Measurements from ENCODE around the gene MGAT2. TPM values are rescaled to one million over a fixed set of nuclear protein-coding genes. Genes with fewer than 3 reads are reported as not detected.
"Not testable (repeated sequence)": the region's sequence is repeated elsewhere in the genome, so short reads cannot be mapped to it uniquely, and the experiment has no call there.

The MGAT2 gene
- total RNA-seq, 1 donor from 2014 or later, result 69.2 TPM

DNA sequence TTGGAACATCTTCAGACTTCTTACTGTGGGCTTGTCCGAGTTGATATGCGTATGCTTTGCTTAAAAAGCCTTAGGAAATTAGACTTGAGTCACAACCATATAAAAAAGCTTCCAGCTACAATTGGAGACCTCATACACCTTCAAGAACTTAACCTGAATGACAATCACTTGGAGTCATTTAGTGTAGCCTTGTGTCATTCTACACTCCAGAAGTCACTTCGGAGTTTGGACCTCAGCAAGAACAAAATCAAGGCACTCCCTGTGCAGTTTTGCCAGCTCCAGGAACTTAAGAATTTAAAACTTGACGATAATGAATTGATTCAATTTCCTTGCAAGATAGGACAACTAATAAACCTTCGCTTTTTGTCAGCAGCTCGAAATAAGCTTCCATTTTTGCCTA, 13.0 kb upstream of the MGAT2 start:
- intact Hi-C loops (cut with micrococcal nuclease), result no loop called here

DNA sequence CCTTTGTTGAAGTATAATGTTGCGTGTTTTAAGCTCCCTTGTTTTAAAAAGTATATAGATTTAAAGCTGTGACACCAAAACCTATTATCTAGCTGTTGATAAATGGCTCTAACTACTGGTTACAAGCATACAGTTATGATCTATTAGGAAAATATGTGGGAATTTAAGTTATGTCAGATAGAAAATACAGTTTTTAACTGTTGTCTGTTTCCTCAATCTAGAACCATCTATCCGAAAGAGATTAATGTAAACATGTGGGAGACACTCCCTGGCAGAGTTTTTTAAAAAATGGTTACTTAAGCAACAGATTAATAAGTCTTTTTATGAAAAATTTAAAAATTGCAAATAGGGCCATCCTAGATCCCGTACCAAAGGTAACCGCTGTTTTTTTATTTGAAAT, 8.3 kb upstream of the MGAT2 start:
- intact Hi-C loops (cut with micrococcal nuclease), result no loop called here

DNA sequence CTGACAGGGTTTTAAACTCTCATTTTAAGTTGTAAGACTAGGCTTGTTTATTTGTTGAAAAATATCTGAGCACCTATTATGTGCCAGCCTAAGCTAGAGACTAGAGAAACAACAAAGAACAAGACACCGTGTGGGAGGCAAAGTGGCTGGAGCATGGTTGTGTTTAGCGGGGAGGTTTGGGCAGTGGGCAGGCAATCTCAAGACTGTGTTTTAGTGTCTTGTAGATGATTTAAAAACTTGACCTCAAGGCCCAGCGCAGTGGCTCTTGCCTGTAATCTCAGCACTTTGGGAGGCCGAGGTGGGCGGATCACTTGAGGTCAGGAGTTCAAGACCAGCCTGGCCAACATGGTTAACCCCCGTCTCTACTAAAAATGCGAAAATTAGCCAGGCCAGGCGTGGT, 7.9 kb upstream of the MGAT2 start:
- intact Hi-C loops (cut with micrococcal nuclease), result no loop called here

DNA sequence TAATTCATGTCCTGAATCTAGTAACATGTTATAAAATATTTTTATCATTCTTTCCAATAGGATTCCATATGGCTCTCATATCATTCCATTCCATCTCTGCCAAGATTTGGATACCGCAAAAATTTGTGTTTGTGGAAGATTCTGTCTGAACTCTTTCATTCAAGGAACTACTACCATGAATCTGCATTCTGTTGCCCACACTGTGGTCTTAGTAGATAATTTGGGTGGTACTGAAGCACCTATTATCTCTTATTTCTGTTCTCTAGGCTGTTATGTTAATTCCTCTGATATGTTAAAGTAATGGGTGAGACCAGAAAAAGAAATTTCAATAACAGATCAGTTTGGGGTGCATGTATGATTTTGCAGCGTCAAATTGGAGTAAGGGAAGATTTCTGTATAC, 6.4 kb upstream of the MGAT2 start:
- intact Hi-C loops (cut with micrococcal nuclease), result no loop called here

DNA sequence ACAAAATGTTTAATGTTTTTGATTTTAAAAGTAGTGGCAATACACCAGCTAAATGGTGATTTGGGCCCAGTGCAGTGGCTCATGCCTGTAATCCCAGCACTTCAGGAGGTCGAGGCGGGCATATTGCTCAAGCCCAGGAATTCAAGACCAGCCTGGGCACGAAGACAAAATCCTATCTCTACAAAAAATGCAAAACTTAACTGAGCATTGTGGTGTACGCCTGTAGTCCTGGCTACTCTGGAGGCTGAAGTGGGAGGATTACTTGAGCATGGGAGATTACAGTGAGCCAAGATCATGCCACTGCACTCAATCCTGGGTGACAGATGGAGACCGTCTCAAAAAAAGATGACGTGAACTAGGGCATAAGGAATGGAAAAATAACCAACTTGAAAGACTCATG, 4.8 kb upstream of the MGAT2 start:
- intact Hi-C loops (cut with micrococcal nuclease), result no loop called here

DNA sequence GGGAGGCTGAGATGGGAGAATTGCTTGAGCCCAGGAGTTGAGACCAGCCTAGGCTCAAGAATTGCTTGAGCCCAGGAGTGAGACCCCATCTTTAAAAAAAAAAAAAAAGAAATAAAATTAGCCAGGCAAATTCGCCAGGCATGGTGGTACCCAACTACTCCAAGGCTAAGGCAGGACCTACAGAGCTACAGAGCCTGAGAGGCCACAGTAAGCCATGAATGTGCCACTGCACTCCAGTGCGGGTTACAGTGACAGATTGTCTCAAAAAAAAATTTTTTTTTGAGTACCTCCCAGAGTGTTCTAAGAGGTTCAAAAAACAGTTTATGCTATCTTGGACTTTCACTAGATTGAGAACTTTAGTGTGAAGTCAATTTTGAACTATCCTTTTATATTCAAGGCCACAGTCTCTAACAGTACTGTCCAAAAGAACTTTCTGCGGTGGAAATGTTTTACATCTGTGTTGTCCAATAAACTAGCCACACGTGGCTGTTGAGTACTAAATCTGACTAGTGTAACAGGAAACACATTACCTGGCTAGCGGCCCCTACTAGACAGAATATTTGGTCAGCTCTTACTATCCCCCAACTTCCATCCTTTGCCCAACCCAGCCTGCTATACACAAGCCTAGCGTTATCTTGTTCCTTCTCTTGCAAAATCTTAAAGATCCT, 2.6 kb upstream of the MGAT2 start:
- intact Hi-C loops (cut with micrococcal nuclease), result no loop called here

DNA sequence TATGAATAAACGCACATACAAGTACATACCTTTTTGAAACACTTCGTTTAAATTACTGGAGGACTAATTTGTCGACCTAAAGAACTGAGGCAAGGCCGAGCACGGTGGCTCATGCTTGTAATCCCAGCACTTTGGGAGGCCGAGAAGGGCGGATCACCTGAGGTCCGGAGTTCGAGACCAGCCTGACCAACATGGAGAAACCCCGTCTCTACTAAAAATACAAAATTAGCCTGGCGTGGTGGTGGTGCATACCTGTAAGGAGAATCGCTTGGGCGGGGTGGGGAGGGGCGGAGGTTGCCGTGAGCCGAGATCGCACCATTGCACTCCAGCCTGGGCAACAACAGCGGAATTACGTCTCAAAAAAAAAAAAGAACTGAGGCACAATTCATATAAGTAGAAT, 1.3 kb upstream of the MGAT2 start:
- intact Hi-C loops (cut with micrococcal nuclease), result not testable (repeated sequence)

DNA sequence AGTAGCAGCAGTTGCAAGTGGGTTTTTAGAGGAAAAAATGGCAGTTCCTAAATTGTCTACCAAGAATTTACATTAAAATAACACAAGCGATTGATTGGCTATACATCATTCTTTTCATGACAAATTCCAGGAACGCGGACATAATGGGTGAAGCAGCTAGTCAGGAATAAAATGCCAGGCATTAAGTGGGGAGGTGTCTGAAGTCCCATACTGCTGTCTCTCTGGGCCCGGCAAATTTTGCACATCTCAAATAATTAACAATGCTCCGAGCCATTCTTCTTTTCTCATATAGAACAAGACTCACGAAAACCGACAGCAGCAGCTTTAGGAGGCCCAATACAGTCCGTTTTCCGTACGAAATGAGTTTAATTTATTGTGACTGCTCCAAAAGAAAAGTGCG, 869 bp upstream of the MGAT2 start:
- intact Hi-C loops (cut with micrococcal nuclease), result loop anchor here (1.0 to 10.0 kb wide), 8 partner anchors 15 to 695 kb away; partner anchors contain the start of genes DMAC2L, KLHDC2, L2HGDH and LRR1

DNA sequence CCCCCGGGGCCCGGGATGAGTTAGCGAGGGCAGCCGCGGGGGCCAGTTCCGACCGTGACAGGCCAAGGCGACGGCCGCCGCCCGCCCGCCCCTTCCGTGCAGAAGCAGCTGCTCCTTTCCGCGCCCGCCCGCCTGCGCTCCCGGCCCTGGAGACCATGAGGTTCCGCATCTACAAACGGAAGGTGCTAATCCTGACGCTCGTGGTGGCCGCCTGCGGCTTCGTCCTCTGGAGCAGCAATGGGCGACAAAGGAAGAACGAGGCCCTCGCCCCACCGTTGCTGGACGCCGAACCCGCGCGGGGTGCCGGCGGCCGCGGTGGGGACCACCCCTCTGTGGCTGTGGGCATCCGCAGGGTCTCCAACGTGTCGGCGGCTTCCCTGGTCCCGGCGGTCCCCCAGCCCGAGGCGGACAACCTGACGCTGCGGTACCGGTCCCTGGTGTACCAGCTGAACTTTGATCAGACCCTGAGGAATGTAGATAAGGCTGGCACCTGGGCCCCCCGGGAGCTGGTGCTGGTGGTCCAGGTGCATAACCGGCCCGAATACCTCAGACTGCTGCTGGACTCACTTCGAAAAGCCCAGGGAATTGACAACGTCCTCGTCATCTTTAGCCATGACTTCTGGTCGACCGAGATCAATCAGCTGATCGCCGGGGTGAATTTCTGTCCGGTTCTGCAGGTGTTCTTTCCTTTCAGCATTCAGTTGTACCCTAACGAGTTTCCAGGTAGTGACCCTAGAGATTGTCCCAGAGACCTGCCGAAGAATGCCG, 699 bp downstream of the MGAT2 start:
- intact Hi-C loops (cut with micrococcal nuclease), result loop anchor here (5.0 to 10.0 kb wide), 2 partner anchors 381 to 694 kb away; partner anchors contain the start of genes DMAC2L and L2HGDH

DNA sequence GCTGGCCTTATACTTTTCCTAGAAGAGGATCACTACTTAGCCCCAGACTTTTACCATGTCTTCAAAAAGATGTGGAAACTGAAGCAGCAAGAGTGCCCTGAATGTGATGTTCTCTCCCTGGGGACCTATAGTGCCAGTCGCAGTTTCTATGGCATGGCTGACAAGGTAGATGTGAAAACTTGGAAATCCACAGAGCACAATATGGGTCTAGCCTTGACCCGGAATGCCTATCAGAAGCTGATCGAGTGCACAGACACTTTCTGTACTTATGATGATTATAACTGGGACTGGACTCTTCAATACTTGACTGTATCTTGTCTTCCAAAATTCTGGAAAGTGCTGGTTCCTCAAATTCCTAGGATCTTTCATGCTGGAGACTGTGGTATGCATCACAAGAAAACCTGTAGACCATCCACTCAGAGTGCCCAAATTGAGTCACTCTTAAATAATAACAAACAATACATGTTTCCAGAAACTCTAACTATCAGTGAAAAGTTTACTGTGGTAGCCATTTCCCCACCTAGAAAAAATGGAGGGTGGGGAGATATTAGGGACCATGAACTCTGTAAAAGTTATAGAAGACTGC, 1.5 kb downstream of the MGAT2 start:
- intact Hi-C loops (cut with micrococcal nuclease), result loop anchor here (5.0 to 10.0 kb wide), 2 partner anchors 380 to 693 kb away; partner anchors contain the start of genes DMAC2L and L2HGDH

DNA sequence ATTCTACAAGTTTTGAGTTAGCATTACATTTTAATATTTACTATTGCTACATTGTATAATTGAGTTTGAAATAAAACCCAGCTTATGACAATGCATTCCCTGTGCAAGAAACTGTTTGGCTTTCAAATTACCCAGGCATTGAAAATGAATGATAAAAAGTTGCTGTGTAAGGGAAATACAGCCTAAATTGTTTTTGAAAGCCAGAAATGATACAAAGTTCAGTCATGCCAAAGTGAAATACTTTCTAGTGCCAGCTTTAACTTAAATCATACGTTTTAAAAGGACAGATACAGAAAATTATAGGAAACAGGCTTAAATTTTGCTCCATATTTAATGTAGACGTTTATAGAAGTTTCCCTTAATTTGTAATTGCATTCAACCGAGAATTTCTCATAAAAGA, 2.8 kb downstream of the MGAT2 start:
- intact Hi-C loops (cut with micrococcal nuclease), result loop anchor here (5.0 to 10.0 kb wide), 2 partner anchors 379 to 691 kb away; partner anchors contain the start of genes DMAC2L and L2HGDH

DNA sequence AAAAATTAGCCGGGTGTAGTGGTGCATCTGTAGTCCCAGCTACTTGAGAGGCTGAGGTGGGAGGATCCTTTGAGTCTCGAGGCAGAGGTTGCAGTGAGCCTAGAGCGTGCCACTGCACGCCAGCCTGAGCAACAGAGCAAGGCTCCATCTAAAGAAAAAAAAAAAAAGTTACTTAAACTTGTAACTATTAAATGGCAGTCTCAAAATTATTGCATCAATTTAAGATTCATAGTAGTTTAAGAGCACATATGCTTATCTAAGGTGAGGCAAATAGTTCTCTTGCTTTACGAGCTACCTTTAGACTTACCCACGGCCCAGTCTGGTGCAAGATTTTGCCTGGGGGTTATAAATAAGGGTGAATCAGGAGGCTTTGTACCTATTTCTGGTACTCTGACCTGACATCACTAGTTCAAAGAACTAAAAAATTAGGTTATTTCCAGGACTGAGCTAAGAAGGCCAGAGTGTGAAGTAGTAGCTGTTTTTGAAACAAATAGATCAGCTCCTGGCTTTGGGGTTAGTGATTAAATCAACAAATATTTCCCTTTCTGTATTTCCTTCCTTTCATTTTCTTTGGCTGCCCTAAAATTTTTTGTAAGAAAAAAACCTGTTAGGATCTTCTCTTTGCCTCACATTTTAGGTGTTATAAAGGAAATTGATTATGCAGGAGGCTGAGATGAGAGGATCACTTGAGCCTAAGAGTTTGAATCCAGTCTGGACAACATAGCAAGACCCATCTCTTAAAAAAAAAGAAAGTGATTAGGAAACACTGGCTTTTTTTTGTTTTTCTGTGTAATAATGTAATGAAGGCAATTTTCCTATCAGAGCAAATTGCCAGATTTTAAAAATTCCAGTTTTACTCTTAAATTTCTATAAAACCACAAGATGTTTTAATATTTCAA, 3.6 kb downstream of the MGAT2 start:
- intact Hi-C loops (cut with micrococcal nuclease), result loop anchor here (5.0 to 10.0 kb wide), 2 partner anchors 378 to 691 kb away; partner anchors contain the start of genes DMAC2L and L2HGDH

DNA sequence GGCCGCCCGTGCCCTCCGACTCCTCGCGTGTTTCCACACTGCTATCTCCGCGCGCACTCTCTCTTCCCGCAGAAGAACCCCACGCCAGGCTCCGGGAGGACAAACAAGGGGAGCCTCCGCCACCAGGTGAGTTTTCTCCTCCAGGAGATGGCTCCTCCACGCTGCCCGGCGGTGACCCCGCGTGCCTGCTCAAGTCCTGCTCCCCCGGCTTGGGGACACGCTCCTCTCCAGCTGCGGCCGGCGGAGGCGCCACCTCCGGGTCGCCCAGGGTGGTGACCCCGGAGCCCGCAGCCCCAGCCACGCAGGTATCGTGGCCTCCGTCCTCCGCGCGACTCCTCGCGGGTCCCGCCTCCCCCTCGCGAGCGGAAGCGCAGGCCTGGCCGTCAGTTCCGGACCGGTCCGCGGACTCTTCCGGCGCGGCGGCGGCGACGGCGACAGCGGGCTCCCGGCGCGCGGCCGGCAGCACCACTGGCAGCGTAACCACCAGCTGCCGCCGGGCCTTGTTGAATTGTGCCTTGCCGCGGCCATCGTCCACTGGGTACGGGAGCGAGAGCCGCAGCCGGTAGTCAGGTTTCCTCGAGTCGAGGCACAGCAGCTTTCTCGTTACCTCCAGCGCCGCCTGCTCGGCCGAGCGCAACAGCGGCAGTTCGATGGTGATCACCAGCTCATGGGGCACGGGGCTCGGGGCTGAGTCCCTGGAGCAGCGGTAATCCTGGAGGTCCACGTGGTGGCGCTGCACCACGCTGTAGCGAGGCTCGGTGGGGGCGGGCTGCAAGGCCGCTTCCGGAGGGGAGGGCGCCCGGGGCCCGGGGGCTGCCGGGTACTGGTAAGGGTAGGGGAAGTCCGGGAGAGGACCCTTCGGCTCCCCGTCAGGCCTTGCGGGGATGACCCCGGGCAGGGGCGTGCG, 13.3 kb downstream of the MGAT2 start:
- intact Hi-C loops (cut with micrococcal nuclease), result loop anchor here (1.0 to 5.0 kb wide), 9 partner anchors 14 to 899 kb away; partner anchors contain the start of genes KLHDC1, LRR1, MAP4K5 and MGAT2

DNA sequence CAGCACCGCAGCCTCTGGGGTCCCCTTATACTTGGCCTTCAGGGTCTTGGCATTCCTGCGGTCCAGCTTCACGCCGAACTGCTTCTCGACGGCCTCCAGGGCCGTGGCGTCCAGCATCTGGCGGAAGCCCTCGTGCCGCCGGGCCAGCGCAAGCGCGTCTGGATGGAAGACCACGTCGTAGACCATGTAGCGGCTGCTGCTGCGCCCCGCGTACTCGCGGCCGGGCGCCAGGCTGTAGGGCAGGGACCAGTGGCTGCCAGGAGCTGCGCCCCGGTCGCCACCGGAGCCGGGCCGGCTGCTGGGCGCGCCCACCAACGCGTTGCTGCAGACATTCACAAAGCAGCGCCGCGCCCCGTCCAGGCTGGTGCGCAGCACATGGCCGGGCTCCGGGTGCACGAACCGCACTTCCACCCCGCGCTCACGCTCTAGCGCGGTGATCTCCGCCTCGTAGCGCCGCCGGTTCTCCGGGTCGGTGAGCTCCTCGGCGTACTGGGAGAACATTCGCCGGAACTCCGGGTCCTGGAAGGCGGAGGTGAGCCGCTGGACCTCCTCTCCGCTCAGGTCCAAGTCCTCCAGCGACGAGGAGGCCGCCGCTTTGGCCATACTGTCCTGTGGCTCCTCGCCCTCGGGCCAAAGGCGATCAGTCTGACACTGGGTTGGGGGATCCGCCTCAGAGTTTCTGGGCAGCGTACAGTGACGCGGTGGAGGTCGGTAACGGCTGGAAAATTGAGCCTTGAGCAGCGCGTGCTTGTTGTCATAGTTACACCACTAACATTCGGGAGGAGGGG, 14.1 kb downstream of the MGAT2 start, which contains the start of gene DNAAF2:
Gene DNAAF2 (minus strand): TSS at position 698 of the 788 bp plus-strand sequence. CDS start 95 bp downstream, at position 603.
- intact Hi-C loops (cut with micrococcal nuclease), result loop anchor here (1.0 to 5.0 kb wide), 11 partner anchors 14 to 898 kb away; partner anchors contain the start of genes KLHDC1, LRR1, MAP4K5 and MGAT2

DNA sequence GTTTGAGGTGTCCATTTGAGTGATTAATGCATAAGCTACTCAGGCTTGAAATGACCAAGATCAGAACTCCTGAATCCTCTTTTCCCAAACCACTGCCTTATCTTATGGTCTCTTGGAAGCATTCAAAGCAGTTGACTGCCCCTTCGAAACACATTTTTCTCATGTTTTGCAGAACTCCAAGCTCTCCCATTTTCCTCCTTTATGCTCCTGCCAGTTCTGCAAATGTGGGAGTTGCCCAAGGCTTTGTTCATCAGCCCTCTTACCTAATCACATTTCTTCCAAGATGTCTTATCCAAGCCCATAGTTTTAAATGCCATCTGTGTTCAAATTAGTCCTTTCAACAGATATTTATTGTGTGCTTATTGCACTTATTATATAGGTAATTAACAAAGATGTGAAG, 16.3 kb downstream of the MGAT2 start:
- intact Hi-C loops (cut with micrococcal nuclease), result loop anchor here (5.0 kb wide), 1 partner anchor 365 kb away; no protein-coding TSS in a partner anchor

DNA sequence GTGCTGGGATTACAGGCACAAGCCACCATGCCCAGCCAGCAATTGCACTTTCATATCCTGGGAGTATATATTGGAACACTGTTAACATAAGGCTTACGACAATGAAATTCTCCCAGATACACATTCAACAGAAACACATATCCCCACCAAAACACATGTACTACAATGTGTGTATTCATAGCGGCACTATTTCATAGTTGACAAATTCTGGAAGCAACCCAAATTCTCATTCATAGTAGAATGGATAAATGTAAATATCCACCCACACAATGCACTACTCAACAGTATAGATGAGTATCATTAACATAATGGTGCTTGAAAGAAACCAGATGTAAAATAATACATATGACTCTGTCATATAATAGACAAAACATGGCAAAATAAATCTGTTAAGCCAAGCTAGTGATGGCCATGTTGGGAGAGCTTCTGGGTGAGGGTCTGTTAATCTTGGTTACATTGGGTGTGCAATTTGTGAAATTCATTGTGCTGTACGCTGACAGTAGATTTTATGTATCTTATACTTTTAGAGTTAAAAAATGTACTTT, 17.0 kb downstream of the MGAT2 start:
- intact Hi-C loops (cut with micrococcal nuclease), result loop anchor here (5.0 kb wide), 1 partner anchor 365 kb away; no protein-coding TSS in a partner anchor

DNA sequence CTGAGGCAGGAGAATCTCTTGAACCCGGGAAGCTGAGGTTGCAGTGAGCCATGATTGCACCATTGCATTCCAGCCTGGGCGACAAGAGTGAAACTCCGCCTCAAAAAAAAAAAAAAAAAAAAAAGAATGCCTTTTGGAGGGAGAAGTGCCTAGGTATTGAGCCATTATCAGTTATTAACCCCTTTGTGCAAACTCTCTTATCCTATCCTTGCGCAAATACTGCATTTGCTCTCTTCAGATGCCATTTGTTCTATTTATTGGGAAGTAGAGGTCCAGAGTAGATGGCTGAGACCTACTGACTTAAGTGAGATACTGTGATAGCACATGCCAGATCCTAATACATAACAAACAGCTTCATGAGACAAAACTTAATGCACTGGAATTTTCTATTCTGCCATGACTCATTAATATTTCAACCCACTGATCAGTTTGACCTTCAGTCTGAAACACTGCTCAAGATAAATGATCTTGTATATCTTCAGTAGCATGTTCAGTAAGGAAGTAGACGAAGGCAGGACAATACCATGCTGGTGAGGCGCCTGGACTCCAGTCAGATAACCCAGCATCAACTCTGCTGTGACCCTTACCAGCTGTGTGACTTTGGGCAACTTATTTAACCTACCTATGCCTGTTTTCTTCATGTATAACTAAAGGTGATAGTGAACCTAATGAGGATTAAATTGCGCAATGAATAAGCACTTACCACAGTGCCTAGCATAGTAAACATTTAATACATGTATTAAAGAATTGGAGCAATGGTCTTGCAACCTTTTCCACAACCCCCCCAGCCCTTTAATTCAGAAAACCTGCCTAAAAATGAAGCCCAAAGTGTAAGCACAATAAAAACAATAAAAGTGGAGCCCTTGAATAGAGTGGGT, 20.2 kb downstream of the MGAT2 start:
- intact Hi-C loops (cut with micrococcal nuclease), result no loop called here

All from T-helper 2 cell treated with Interferon-gamma antibody and Interleukin-4, amounts not matched to agents 100 ng/mL and 5 ng/mL, for 36 hours (primary cell).